ENCODE measurements around the gene ARSG. TPM values are rescaled to one million over a fixed set of nuclear protein-coding genes. Genes with fewer than 3 reads are reported as not detected.
A peak's percentile ranks its signal among the peaks of the same experiment; 100 is the strongest.

Gene ARSG
- total and polyA plus RNA-seq, 2 of the 13 experiments (the other 11 are each of a cell fraction or from before 2014, with no cell fraction given) = 3.7 to 15.2 TPM

- TF ChIP-seq STAG1 (CRISPR knock-in tag; IDR thresholded peaks at IDR 0.05) (peak; percentile 50), MXI1 (IDR thresholded peaks at IDR 0.05; ENCODE audit: borderline replicate concordance, low read depth, low read length) (peak; percentile 33; the same call in 1 of the 3 replicates), YEATS4 (CRISPR knock-in tag; IDR thresholded peaks at IDR 0.05; ENCODE audit: borderline replicate concordance) (peak; percentile 23; the same call in 1 of the 2 replicates), SMC3 (IDR thresholded peaks at IDR 0.05; ENCODE audit: low read length) (peak; percentile 27; the same call in 1 of the 2 replicates), ZNF567 (CRISPR knock-in tag; IDR thresholded peaks at IDR 0.05; ENCODE audit: borderline replicate concordance) (no peak), ZNF350 (CRISPR knock-in tag; IDR thresholded peaks at IDR 0.05; ENCODE audit: borderline replicate concordance, low read depth) (peak; percentile 59), FOXK2 (IDR thresholded peaks at IDR 0.05) (no peak), GRHL1 (CRISPR knock-in tag; conservative IDR thresholded peaks at IDR 0.05) (no peak), HMGA1 (CRISPR knock-in tag; conservative IDR thresholded peaks at IDR 0.05) (no peak), CERS6 (CRISPR knock-in tag; IDR thresholded peaks at IDR 0.05) (no peak), MZF1 (CRISPR knock-in tag; IDR thresholded peaks at IDR 0.05; ENCODE audit: borderline replicate concordance) (peak; percentile 93; the same call in 1 of the 2 replicates), FOXO1 (CRISPR knock-in tag; IDR thresholded peaks at IDR 0.05) (0 out of 2 replicates have a peak, but pooled peaks have one; percentile 51), DR1 (CRISPR knock-in tag; IDR thresholded peaks at IDR 0.05) (0 out of 2 replicates have a peak, but pooled peaks have one; percentile 5), JARID2 (CRISPR knock-in tag; IDR thresholded peaks at IDR 0.05; ENCODE audit: insufficient replicate concordance) (peak; percentile 46), BRCA1 (CRISPR knock-in tag; IDR thresholded peaks at IDR 0.05) (no peak), NCOA1 (CRISPR knock-in tag; IDR thresholded peaks at IDR 0.05) (0 out of 2 replicates have a peak, but pooled peaks have one; percentile 80), ZNF33B (CRISPR knock-in tag; IDR thresholded peaks at IDR 0.05) (no peak), TFDP1 (CRISPR knock-in tag; IDR thresholded peaks at IDR 0.05; ENCODE audit: borderline replicate concordance) (peak; percentile 69), ZIK1 (CRISPR knock-in tag; IDR thresholded peaks at IDR 0.05; ENCODE audit: borderline replicate concordance, low read depth) (no peak), ZMYM3 (CRISPR knock-in tag; IDR thresholded peaks at IDR 0.05) (peak; percentile 77)
- TF ChIP-seq, protein P1, sequence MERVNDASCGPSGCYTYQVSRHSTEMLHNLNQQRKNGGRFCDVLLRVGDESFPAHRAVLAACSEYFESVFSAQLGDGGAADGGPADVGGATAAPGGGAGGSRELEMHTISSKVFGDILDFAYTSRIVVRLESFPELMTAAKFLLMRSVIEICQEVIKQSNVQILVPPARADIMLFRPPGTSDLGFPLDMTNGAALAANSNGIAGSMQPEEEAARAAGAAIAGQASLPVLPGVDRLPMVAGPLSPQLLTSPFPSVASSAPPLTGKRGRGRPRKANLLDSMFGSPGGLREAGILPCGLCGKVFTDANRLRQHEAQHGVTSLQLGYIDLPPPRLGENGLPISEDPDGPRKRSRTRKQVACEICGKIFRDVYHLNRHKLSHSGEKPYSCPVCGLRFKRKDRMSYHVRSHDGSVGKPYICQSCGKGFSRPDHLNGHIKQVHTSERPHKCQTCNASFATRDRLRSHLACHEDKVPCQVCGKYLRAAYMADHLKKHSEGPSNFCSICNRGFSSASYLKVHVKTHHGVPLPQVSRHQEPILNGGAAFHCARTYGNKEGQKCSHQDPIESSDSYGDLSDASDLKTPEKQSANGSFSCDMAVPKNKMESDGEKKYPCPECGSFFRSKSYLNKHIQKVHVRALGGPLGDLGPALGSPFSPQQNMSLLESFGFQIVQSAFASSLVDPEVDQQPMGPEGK (CRISPR knock-in tag; IDR thresholded peaks at IDR 0.05) = peak; percentile 42; the same call in 1 of the 2 replicates
- TF ChIP-seq, protein P2, sequence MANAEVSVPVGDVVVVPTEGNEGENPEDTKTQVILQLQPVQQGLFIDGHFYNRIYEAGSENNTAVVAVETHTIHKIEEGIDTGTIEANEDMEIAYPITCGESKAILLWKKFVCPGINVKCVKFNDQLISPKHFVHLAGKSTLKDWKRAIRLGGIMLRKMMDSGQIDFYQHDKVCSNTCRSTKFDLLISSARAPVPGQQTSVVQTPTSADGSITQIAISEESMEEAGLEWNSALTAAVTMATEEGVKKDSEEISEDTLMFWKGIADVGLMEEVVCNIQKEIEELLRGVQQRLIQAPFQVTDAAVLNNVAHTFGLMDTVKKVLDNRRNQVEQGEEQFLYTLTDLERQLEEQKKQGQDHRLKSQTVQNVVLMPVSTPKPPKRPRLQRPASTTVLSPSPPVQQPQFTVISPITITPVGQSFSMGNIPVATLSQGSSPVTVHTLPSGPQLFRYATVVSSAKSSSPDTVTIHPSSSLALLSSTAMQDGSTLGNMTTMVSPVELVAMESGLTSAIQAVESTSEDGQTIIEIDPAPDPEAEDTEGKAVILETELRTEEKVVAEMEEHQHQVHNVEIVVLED (CRISPR knock-in tag; IDR thresholded peaks at IDR 0.05; ENCODE audit: borderline replicate concordance) = 0 out of 2 replicates have a peak, but pooled peaks have one; percentile 12
Measured at GRCh38 chr17:68291836-68292688, 767 bp downstream of the ARSG start (continued).
